Loucy (cell line): Measurements from ENCODE around the gene THSD8.

Experiments
- H2AFZ ChIP-seq: fragments of 200-600 bp; sonication (generic); 2 replicates; pipeline ENCODE4 v1.6.0; 2016; ENCODE audit warnings: antibody characterized with exemption, mild to moderate bottlenecking, low read length, moderate library complexity
- H3F3A ChIP-seq: fragments of 200-600 bp; 2 replicates; pipeline ENCODE4 v1.6.0; 2016; ENCODE audit warnings: antibody characterized with exemption, low read depth, mild to moderate bottlenecking
- H3K27me3 ChIP-seq: fragments of 200-600 bp; sonication (generic); 2 replicates; pipeline ENCODE4 v1.6.1; 2014; ENCODE audit warnings: low read length, mild to moderate bottlenecking; ENCODE audit not compliant: insufficient read depth, poor library complexity, severe bottlenecking
- H3K36me3 ChIP-seq: fragments of 200-600 bp; sonication (generic); 2 replicates; pipeline ENCODE4 v1.6.1; 2016; ENCODE audit warnings: low read length; ENCODE audit not compliant: insufficient read depth
- H3K4me1 ChIP-seq: fragments of 200-600 bp; sonication (generic); 2 replicates; pipeline ENCODE4 v1.5.1; 2014; ENCODE audit warnings: low read length, mild to moderate bottlenecking; ENCODE audit not compliant: insufficient read depth, poor library complexity, severe bottlenecking
- H3K4me2 ChIP-seq: fragments of 200-600 bp; sonication (generic); 2 replicates; pipeline ENCODE4 v1.6.0; 2014; ENCODE audit warnings: antibody characterized with exemption, low read length, low read depth, mild to moderate bottlenecking; ENCODE audit not compliant: poor library complexity, severe bottlenecking
- H3K4me3 ChIP-seq: fragments of 200-600 bp; sonication (generic); 2 replicates; pipeline ENCODE4 v1.5.1; 2014; ENCODE audit warnings: low read length, mild to moderate bottlenecking, mixed read lengths; ENCODE audit not compliant: poor library complexity, severe bottlenecking
- H3K79me2 ChIP-seq: fragments of 200-600 bp; sonication (generic); 2 replicates; pipeline ENCODE4 v1.6.1; 2014; ENCODE audit warnings: low read length; ENCODE audit not compliant: insufficient read depth
- H3K9ac ChIP-seq: fragments of 200-600 bp; sonication (generic); 2 replicates; pipeline ENCODE4 v1.6.0; 2014; ENCODE audit warnings: mild to moderate bottlenecking, low read depth, low read length, moderate library complexity; ENCODE audit not compliant: poor library complexity, severe bottlenecking
- H3K9me2 ChIP-seq: fragments of 200-600 bp; sonication (generic); replicated peaks from 2 replicates; pipeline ENCODE4 v1.6.1; 2016; ENCODE audit warnings: low read depth, low read length, mixed read lengths
- H3K9me3 ChIP-seq: fragments of 200-600 bp; sonication (generic); 2 replicates; pipeline ENCODE4 v1.6.1; 2014; ENCODE audit warnings: mild to moderate bottlenecking, antibody characterized with exemption, low read length, low read depth; ENCODE audit not compliant: insufficient read depth
- H4K20me1 ChIP-seq: fragments of 200-600 bp; sonication (generic); 2 replicates; pipeline ENCODE4 v1.6.0; 2014; ENCODE audit warnings: antibody characterized with exemption, low read length, mild to moderate bottlenecking; ENCODE audit not compliant: insufficient read depth, poor library complexity, severe bottlenecking
- EZH2phosphoT487 ChIP-seq: fragments of 200-600 bp; IDR thresholded peaks from 2 replicates; pipeline ENCODE4 v1.6.1; 2018; ENCODE audit warnings: antibody characterized with exemption, mild to moderate bottlenecking, moderate library complexity, borderline replicate concordance
- TF ChIP-seq, protein P1 (sequence below): fragments of 200-600 bp; sonication (generic); conservative IDR thresholded peaks from 2 replicates; pipeline ENCODE4 v1.5.1; 2014; ENCODE audit warnings: mild to moderate bottlenecking, antibody characterized with exemption, low read length

The THSD8 gene

DNA sequence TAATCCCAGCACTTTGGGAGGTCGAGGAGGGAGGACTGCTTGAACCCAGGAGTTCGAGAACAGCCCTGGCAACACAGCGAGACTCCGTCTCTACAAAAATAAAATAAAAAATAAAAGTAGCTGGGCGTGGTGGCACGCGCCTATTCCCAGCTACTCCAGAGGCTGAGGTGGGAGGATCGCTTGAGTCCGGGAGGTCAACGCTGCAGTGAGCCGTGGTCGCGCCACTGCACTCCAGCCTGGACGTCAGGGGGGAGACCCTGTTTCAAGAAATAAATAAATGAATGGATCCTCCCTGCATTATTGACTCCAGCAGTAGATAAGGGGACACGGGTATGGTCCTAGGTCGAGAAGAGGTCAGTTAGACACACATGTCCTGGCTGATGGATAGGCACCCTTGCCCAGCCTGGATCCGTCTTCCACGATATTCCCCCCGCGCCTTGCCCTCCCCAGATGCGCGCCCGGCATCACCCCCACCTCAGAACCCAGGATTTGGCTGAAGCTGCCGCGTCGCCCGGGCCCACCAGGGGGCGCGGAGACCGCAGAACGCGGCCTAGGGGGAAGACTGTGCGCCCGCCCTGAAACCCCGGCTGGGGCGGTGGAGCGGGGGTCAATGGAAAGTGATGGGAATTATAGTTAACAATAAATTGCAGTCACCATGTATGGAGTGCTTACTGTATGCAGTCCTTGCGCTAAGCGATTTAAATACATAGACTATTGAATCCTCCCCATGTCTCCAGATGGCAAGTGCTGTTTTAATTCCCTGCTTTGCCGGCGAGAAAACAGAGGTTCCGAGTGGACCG, 24.5 kb upstream of the THSD8 start:
- peaks cover 31% of the 10 kb centered on the region for H3K4me1 ChIP-seq
- H3K9me2 ChIP-seq = no peaks in the 10 kb centered on the region
- TF ChIP-seq, protein P1, sequence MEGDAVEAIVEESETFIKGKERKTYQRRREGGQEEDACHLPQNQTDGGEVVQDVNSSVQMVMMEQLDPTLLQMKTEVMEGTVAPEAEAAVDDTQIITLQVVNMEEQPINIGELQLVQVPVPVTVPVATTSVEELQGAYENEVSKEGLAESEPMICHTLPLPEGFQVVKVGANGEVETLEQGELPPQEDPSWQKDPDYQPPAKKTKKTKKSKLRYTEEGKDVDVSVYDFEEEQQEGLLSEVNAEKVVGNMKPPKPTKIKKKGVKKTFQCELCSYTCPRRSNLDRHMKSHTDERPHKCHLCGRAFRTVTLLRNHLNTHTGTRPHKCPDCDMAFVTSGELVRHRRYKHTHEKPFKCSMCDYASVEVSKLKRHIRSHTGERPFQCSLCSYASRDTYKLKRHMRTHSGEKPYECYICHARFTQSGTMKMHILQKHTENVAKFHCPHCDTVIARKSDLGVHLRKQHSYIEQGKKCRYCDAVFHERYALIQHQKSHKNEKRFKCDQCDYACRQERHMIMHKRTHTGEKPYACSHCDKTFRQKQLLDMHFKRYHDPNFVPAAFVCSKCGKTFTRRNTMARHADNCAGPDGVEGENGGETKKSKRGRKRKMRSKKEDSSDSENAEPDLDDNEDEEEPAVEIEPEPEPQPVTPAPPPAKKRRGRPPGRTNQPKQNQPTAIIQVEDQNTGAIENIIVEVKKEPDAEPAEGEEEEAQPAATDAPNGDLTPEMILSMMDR = peak; percentile 95
- TF ChIP-seq EZH2phosphoT487 = no peak
- H3K27me3 ChIP-seq = no peaks in the 10 kb centered on the region
- H3K4me3 ChIP-seq = peak overlapping the region; percentile 79
- H4K20me1 ChIP-seq = no peaks in the 10 kb centered on the region
- peak overlapping the region; percentile 79 for H3K9ac ChIP-seq
- H3K79me2 ChIP-seq = no peaks in the 10 kb centered on the region
- peak overlapping the region; percentile 98 for H3K4me2 ChIP-seq
- H3K9me3 ChIP-seq = no peaks in the 10 kb centered on the region
- no peaks in the 10 kb centered on the region for H3F3A ChIP-seq
- H2AFZ ChIP-seq = peak overlapping the region; percentile 88
- H3K36me3 ChIP-seq = no peaks in the 10 kb centered on the region

DNA sequence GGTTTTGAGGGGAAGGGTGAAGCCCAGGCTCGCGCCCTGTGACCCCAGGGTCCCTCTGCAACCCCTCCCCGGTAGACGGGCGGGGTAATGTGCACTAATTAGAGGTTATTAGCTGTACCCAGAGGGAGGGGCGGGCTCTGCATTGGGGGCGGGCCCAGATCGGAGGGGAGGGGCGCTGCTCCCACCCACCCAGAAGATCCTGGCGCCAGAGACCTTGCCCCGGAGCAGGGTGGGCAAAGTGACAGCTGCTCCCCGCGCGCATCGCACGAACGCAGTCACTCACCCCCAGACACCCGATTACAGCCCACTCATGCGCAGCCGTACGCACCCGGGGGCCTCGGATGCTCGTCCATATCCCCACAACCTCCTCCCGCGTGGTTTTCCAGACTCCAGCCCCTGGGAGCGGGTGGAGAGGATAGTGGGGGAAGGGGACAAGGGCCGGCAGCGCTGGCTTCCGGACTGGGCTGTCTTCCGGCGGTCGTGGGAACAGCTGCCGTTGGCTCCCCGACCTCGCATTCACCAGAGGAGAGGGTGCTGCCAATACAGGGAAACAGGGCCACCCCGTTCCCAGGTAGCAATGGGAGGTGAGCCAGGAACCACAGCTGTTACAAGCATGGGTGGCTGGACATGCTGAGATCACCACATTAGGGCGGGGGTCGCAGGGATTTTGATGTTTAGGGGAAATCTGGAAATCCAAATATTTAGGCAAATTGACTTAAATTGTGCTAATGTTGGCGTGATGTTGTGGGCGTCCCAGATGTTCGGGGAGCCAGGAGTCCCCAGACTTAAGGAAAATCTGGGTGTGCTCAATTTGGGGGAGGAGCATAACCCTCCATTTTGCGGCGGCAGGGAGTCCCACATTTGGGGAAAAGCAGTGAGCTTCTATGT, 23.6 kb upstream of the THSD8 start:
- Histone ChIP-seq H2AFZ (peak overlapping the region; percentile 88), H3K79me2 (no peaks in the 10 kb centered on the region), H3K4me1 (peaks cover 36% of the 10 kb centered on the region), H3K36me3 (no peaks in the 10 kb centered on the region), H3K9ac (peak overlapping the region; percentile 79), H3K4me3 (peak overlapping the region; percentile 79), H3F3A (no peaks in the 10 kb centered on the region), H3K9me3 (no peaks in the 10 kb centered on the region), H4K20me1 (no peaks in the 10 kb centered on the region), H3K27me3 (no peaks in the 10 kb centered on the region), H3K9me2 (no peaks in the 10 kb centered on the region), H3K4me2 (peak overlapping the region; percentile 98)
- TF ChIP-seq, protein P1 = no peak
- no peak for TF ChIP-seq EZH2phosphoT487

DNA sequence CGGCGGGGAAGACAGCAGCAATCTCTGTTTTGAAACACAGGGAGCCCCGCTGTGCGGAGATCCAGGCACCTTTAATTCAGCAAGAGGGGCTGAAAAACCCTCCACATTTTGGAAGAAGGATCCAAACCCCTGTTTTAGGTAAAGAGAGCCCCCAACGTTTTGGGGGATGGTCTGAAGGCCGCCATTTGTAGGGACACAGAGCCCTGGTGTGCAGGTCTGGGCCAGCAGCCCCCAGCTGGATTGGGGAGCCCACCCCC, 23.0 kb upstream of the THSD8 start:
- Histone ChIP-seq H3F3A (no peaks in the 10 kb centered on the region), H3K79me2 (no peaks in the 10 kb centered on the region)
- TF ChIP-seq, protein P1 = no peak
- no peak for TF ChIP-seq EZH2phosphoT487

More for the DNA sequence above, 23.0 kb upstream of the THSD8 start:
- peak overlapping the region; percentile 79 for H3K9ac ChIP-seq
- peak overlapping the region; percentile 88 for H2AFZ ChIP-seq
- no peaks in the 10 kb centered on the region for H3K27me3 ChIP-seq
- H3K4me1 ChIP-seq = peaks cover 36% of the 10 kb centered on the region
- H4K20me1 ChIP-seq = no peaks in the 10 kb centered on the region
- no peaks in the 10 kb centered on the region for H3K9me3 ChIP-seq
- H3K4me3 ChIP-seq = peak overlapping the region; percentile 79
- no peaks in the 10 kb centered on the region for H3K36me3 ChIP-seq
- no peaks in the 10 kb centered on the region for H3K9me2 ChIP-seq
- peak overlapping the region; percentile 98 for H3K4me2 ChIP-seq
